ENCODE data around the gene OSBPL6.

Gene OSBPL6

GRCh38 chr2:178199334-178199733 lies 5.0 kb downstream of the OSBPL6 start:
- no peak for DNase-seq

- DNase-seq = no peak
These were observed 6.0 kb downstream of the OSBPL6 start for GRCh38 chr2:178200331-178200730.

GRCh38 chr2:178202927-178203326 lies 8.6 kb downstream of the OSBPL6 start:
- no peak for DNase-seq

- no peak for DNase-seq
These were observed 10.7 kb downstream of the OSBPL6 start for GRCh38 chr2:178204977-178205376.

- DNase-seq = no peak
These were observed 11.7 kb downstream of the OSBPL6 start for GRCh38 chr2:178205853-178206521.

GRCh38 chr2:178208336-178208735 lies 14.0 kb downstream of the OSBPL6 start:
- DNase-seq = no peak

GRCh38 chr2:178208817-178209216 lies 14.5 kb downstream of the OSBPL6 start:
- DNase-seq = no peak

GRCh38 chr2:178211460-178211859 lies 17.1 kb downstream of the OSBPL6 start:
- no peak for DNase-seq

- DNase-seq = no peak
These were observed 17.6 kb downstream of the OSBPL6 start for GRCh38 chr2:178211943-178212342.

GRCh38 chr2:178213991-178214390 lies 19.7 kb downstream of the OSBPL6 start:
- DNase-seq = no peak

- no peak for DNase-seq
These were observed 24.9 kb downstream of the OSBPL6 start for GRCh38 chr2:178219247-178219646.

GRCh38 chr2:178220814-178221213 lies 26.5 kb downstream of the OSBPL6 start:
- no peak for DNase-seq

GRCh38 chr2:178221556-178221955 lies 27.2 kb downstream of the OSBPL6 start:
- no peak for DNase-seq

GRCh38 chr2:178223806-178224205 lies 29.5 kb downstream of the OSBPL6 start:
- no peak for DNase-seq

GRCh38 chr2:178225006-178225805 lies 30.9 kb downstream of the OSBPL6 start:
- DNase-seq = no peak

- no peak for DNase-seq
These were observed 32.9 kb downstream of the OSBPL6 start for GRCh38 chr2:178227187-178227586.

GRCh38 chr2:178229927-178230326 lies 35.6 kb downstream of the OSBPL6 start:
- DNase-seq = no peak

GRCh38 chr2:178230396-178230795 lies 36.1 kb downstream of the OSBPL6 start:
- DNase-seq = no peak

GRCh38 chr2:178233428-178233827 lies 39.1 kb downstream of the OSBPL6 start:
- DNase-seq = no peak

GRCh38 chr2:178234648-178235047 lies 40.3 kb downstream of the OSBPL6 start:
- no peak for DNase-seq

GRCh38 chr2:178237488-178238153 lies 43.3 kb downstream of the OSBPL6 start:
- no peak for DNase-seq

GRCh38 chr2:178238154-178238521 lies 43.8 kb downstream of the OSBPL6 start:
- DNase-seq = no peak

GRCh38 chr2:178238750-178239149 lies 44.4 kb downstream of the OSBPL6 start:
- DNase-seq = no peak

Data from DMS 273 treated with DMSO at 0.1 percent for 48 hours (cell line).